GM19099 (cell line): Measurements from ENCODE around the gene KRTAP5-8.

Experiments
- POLR2A ChIP-seq: IDR thresholded peaks from 3 replicates; pipeline ENCODE4 v1.6.1; 2011; ENCODE audit warnings: low read depth; ENCODE audit not compliant: insufficient read length; ENCODE audit errors: extremely low read depth

The KRTAP5-8 gene

DNA sequence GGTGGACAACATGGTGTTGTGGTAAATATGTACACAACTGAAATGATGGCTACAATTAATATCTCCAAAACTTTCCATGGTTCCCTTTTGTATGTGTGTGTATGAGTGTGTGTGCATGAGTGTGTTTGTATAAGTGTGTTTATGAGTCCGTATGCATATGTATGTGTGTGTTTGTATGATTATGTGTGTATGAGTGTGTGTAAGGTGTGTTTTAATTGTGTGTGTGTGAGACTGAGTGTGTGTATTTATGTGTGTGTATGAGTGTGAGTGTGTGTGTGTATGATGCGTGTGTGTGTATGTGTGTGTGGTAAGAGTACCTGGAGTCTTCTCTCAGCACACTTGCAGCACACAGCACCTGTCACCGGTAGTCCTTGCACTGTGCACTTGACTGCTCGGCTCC lies 18.2 kb downstream of the KRTAP5-8 start:
- no peak for TF ChIP-seq POLR2A

DNA sequence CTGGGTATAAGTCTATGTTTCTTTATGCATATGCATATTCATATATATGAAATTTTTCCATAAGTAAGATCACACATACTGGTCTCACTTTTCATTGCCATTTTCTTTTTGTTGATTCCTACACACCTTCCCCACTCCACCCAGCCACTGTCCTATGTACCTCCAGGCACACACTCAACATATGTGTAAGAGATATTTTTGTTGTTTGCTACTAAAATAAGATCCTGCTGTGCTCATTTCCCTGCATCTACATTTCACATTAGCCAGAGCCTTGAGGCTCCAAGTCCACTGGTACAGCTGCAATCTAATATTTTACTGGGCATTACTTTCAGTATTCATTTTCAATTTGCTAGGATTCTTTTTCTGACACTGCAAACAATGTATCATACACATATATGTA lies 19.4 kb downstream of the KRTAP5-8 start:
- no peak for TF ChIP-seq POLR2A

DNA sequence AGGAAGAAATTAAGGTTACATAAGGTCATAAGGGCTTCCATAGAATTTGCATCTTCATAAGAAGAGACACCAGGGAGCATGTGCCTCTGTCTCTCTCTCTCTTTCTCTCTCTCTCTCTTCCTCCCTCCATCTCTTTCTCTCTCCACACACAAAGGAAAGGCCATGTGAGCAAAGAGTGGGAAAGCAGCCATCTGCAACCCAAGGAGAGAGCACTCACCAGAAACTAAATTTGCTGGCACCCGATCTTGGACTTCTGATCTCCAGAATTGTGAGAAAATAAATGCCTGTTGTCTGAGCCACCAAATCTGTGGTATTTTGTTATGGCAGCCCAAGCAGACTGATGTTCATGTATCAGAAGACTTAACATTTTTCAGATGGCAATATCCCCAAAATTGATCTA lies 21.2 kb downstream of the KRTAP5-8 start:
- TF ChIP-seq POLR2A: no peak

DNA sequence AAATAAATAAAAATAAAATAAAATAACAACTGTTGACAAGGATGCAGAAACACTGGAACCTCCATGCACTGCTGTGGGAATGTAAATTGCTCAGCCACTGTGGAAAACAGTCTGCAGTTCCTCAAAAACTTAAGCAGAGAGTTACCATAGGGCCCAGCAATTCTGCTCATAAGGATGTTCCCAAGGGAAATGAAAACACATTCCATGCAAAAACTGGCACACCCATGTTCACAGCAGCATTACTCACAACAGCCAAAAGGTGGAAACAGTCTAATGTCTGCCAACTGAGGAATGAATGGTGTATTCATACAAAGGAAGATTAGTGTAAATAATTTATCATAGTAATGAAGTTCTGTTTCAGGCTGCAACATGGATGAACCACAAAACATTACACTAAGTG lies 24.3 kb downstream of the KRTAP5-8 start:
- TF ChIP-seq POLR2A: no peak

DNA sequence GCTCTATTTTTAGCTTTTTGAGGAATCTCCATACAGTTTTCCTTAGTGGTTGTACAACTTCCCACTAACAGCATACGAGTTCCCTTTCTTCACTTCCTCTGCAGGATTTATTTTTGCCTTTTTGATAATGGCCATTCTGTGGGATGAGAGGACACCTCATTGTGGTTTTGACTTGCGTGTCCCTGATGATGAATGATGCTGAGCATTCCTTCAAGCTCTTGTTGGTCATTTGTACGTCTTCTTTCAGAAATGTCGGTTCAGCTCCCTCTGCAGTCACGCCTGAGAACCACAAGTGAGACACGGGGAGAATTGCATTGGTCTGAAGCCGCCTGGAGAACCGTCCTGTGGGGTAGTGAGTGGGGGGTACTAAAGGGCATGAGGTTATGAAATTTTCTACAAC lies 25.6 kb downstream of the KRTAP5-8 start:
- TF ChIP-seq POLR2A: no peak

DNA sequence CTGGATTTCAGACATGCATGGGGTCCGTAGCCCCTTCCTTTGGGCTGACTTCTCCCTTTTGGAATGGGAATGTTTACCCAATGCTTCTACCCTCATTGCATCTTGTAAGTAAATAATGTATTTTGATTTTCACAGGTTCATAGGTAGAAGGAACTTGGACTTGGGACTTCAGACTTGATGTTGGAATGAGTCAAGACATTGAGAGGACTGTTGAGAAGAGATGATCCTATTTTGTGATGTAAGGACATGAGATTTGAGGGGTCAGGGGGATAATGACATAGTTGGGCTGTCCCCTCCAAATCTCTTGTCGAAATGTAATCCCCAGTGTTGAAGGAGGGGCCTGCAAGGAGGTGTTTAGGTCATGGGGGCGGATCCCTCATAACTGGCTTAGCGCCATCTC lies 26.6 kb downstream of the KRTAP5-8 start:
- TF ChIP-seq POLR2A: no peak

DNA sequence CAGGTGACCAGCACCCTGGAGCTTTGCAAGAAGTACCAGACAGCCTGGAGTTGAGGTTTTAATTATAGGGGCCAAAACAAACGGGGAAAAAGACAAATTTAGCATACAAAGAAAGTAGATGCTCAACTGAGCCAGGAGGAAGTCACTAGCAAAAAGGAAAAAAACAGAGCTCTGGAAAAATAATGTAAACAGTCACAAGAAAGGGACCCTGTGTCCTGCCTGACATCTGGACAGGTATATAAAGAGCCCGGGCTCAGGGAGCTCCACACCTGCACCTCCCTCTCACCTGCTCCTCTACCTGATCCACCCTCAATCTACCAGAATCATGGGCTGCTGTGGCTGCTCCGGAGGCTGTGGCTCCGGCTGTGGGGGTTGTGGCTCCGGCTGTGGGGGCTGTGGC lies 27.4 kb downstream of the KRTAP5-8 start, which contains the start of gene KRTAP5-10:
TSS of gene KRTAP5-10 (plus strand) at position 301 of the 400 bp plus-strand sequence. CDS start at position 326, 25 bp downstream.
- TF ChIP-seq POLR2A: no peak

DNA sequence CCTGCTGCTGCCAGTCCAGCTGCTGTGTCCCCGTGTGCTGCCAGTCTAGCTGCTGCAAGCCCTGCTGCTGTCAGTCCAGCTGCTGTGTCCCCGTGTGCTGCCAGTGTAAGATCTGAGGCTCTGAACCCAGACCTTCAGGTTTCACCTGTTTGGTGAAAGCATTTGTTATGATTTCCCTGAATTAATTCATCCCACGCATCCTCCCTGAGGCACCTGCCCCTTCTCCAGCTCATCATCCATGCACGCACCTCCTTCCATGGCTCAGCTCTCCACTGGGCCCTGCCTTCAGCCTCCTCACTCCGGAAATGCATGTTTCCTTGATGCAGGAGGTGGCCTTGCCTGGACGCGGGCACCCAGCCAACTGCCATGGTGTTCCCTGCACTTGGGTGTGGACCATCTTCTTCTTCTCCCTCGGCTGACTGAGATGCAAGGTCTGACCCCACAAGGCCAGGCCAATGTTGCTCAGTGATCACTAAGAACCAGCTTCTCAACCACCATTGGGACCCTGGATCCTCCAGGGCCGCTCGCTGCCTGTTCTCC lies 28.3 kb downstream of the KRTAP5-8 start:
- TF ChIP-seq POLR2A: no peak

DNA sequence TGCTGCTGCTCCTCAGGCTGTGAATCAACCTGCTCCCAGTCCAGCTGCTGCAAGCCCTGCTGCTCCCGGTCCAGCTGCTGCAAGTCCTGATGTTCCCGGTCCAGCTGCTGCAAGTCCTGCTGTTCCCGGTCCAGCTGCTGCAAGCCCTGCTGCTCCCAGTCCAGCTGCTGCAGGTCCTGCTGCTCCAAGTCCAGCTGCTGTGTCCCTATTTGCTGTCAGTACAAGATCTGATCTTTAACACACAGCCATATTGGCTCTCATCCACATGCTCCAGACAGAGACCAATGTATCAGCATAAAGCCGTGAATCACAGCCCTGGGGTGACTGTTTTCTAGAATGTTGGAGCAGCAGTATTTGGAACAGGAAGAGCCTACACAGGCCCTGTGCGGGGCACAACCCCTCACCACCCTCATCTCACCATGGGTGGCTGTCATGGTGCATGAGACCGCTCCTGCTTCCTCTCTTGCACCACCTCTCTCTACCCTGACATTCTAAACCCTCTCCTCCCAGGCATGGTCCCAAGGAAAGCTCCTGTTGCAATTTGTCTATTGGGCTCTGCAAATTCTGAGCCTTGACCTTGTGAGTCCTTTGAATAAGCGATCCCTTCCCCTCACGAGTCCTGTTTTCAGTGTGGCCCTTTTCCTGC lies 31.0 kb downstream of the KRTAP5-8 start:
- no peak for TF ChIP-seq POLR2A

DNA sequence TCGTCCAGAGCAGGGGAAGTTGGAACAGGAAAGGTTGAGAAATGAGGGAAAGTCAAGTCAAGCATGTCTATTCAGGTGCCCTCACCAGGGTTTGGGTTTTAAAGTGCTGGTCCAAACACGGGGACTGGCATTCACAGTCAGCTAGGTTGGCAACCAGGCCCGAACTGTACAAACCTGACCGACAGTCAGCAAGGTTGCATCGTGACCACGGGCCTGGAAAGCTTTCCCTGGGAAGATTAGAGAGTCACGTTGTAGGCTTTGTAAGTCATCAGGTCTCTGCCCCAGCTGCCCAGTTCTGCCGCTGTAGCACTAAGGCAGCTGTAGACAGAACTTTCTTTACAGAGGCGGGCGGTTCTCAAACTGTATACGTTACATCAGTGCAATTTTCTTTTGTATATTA lies 35.0 kb downstream of the KRTAP5-8 start:
- TF ChIP-seq POLR2A: no peak

DNA sequence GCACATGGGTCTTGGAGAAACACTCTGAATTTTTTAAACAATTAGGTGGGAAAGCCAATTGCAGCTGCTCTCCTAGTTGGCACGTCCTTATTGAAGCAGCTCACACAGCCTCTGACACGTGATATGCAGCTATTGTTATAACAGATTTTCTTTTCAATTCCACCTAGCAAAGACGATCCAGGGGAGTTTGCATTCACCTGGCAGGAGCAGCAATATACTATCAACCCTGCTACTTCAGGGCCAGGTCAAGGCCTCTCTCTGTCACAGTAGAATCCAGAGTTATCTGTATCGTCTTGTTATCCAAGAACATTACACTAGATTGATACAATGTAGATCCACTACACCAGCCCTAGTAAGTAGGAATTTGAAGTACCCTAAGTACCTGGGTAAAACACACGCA lies 36.6 kb downstream of the KRTAP5-8 start:
- no peak for TF ChIP-seq POLR2A

DNA sequence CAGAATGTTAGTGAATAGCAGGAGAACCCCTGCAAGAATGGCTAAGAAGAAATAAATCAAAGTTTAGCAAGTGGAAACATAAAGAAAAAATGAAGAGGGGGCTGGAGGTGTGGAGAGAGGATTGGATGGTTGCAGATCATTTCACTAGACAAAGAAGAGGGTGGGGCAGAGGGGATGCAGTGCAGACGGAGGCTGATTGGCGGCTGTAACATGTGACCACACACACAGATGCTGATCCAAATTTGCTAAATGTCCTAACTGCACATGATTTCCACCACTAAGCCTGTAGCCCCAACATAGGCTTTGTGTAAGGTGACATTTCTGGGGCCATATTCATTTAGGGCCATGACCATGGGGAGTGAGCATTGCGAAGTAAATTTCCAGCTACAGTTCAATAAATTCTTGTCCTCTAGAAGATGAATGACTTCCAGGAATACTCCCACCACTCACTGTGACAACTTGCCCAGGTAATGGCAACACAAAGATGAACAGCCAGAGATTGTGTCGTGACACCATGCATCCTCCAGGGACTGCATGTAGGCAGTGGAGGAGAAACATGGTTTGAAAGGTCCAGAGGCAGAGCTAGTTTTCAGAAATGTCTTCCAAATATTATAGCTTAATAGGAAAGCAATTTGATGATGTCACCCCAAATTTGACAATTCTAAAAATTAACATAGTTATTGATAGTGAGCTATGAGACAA lies 38.0 kb downstream of the KRTAP5-8 start:
- no peak for TF ChIP-seq POLR2A

DNA sequence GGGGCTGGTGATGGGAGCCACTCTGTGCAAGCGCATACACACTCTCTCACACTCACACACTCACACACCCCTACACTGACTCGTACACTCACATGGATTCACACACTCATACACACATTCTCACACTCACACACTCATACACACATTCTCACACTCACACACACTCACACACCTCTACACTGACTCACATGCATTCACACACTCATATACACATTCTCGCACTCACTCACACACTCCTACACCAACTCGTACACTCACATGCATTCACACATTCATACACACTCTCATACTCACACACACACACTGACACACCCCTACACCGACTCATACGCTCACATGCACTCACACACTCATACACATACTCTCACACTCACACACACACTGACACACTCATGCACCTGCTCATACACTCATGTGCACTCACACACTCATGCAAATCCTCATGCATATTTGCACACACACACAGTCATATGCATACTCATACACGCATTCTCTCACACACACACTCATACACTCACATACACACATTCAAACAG lies 39.7 kb downstream of the KRTAP5-8 start:
- no peak for TF ChIP-seq POLR2A

DNA sequence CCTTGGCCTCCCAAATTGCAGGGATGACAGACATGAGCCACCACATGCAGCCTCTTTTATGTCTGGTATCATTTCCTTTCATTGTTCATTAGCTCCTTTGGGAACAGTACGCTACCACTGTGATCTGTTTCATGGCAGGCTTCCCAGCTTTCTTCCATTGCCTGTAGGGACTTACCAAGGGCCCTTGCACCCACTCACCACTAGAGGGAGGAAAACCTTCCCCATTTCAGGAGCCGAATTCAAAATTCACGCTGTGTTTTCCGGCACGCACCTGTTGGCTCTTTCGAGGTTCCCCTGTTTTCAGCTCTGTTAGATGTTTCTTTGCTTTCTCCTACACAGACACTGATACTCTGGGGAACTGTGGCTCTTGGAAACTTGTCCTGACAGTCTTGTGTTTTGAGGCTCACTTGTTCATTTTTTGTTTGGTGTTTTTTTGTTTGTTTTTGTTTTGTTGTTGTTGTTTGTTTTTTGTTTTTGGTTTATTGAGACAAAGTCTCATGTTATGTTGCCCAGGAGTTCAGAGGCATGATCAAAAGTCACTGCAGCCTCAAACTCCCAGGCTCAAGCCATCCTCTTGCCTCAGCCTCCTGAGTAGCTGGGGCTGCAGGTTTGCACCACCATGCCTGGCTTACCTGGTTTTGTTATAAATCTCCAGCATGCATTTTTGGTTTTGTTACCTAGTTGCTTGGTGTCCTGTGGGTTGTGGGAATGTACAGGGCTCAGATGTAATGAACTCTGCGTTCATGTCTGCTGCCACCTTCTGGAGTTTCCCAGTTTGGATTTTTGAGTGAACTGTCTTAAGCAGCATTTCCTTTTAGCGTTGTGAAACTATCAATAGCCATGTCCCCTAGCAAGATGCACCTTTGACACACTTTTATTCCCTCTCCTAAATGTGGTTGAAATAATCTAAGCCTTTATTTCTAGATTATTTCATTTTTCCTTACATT lies 42.5 kb downstream of the KRTAP5-8 start:
- TF ChIP-seq POLR2A: no peak

DNA sequence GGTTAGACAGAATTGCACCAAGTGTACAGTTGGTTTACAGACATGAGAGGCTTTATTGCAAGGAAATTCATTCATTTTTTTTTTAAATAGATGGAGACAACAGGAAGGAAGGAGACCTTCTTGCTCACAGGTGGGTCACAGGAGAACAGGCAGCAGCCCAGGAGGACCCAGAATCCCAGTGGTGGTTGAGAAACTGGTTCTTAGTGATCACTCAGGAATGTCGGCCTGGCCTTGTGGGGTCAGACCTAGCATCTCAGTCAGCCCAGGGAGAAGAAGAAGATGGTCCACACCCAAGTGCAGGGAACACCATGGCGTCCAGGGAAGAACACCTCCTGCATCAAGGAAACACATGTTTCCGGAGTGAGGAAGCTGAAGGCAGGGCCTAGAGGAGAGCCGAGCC lies 44.0 kb downstream of the KRTAP5-8 start:
- TF ChIP-seq POLR2A: no peak
